Neuronal stem cell (in vitro differentiated cells): Measurements from ENCODE around the gene MPRIP.

ENCODE experiments used
- DNase-seq: peaks from one replicate; pipeline ENCODE4 v3.0.0-alpha.2; 2013; ENCODE audit warnings: low spot score
- H2AFZ ChIP-seq: one replicate; pipeline ENCODE4 v1.6.1; 2013; ENCODE audit warnings: mild to moderate bottlenecking, low read length, inconsistent platforms
- H2AK5ac ChIP-seq: 2 replicates; pipeline ENCODE4 v1.6.1; 2013; ENCODE audit warnings: low read depth, mild to moderate bottlenecking, inconsistent platforms, low read length, moderate library complexity, mixed read lengths
- H2BK120ac ChIP-seq: 2 replicates; pipeline ENCODE4 v1.6.1; 2013; ENCODE audit warnings: low read depth, mild to moderate bottlenecking, inconsistent platforms, low read length, moderate library complexity, mixed read lengths
- H2BK12ac ChIP-seq: one replicate; pipeline ENCODE4 v1.6.1; 2013; ENCODE audit warnings: low read length, inconsistent platforms
- H2BK15ac ChIP-seq: 2 replicates; pipeline ENCODE4 v1.6.1; 2013; ENCODE audit warnings: mild to moderate bottlenecking, low read length, inconsistent platforms, mixed read lengths
- H2BK5ac ChIP-seq: one replicate; pipeline ENCODE4 v1.6.1; 2013; ENCODE audit warnings: inconsistent platforms, mild to moderate bottlenecking, low read length, moderate library complexity
- H3K14ac ChIP-seq: one replicate; pipeline ENCODE4 v1.6.1; 2013; ENCODE audit warnings: low read length, inconsistent platforms
- H3K18ac ChIP-seq: 2 replicates; pipeline ENCODE4 v1.6.1; 2013; ENCODE audit warnings: low read length, inconsistent platforms
- H3K23ac ChIP-seq: 2 replicates; pipeline ENCODE4 v1.6.1; 2013; ENCODE audit warnings: low read depth, mild to moderate bottlenecking, mixed read lengths, low read length, inconsistent platforms; ENCODE audit not compliant: poor library complexity
- H3K27ac ChIP-seq: replicated peaks from 3 replicates; pipeline ENCODE4 v1.5.1; 2013; ENCODE audit warnings: low read length, inconsistent platforms
- H3K27me3 ChIP-seq, 3 experiments: 2 replicates each; pipeline ENCODE4 v1.6.1; 2013; ENCODE audit warnings: low read length in 3 of 3, mild to moderate bottlenecking in 2 of 3, inconsistent platforms in 1 of 3, low read depth in 1 of 3, mixed read lengths in 1 of 3, moderate library complexity in 1 of 3; ENCODE audit not compliant: control insufficient read depth in 3 of 3, insufficient read depth in 3 of 3
- H3K36me3 ChIP-seq, 2 donors: replicated peaks in 1 of 2; 2 replicates each; pipeline ENCODE4 v1.6.1; 2013; ENCODE audit warnings: low read length in 2 of 2; ENCODE audit not compliant: control insufficient read depth in 2 of 2, insufficient read depth in 2 of 2
- H3K4ac ChIP-seq: 2 replicates; pipeline ENCODE4 v1.6.1; 2013; ENCODE audit warnings: inconsistent platforms, mild to moderate bottlenecking, low read length, moderate library complexity
- H3K4me1 ChIP-seq, 2 donors: 1 replicate in 1 of 2; 2 replicates in 1 of 2; pipeline ENCODE4 v1.6.1; 2013; ENCODE audit warnings: low read length in 2 of 2, low read depth in 1 of 2; ENCODE audit not compliant: control insufficient read depth in 2 of 2, insufficient read depth in 1 of 2
- H3K4me2 ChIP-seq: one replicate; pipeline ENCODE4 v1.6.1; 2013; ENCODE audit warnings: mild to moderate bottlenecking, low read length, inconsistent platforms; ENCODE audit not compliant: insufficient read depth, poor library complexity, severe bottlenecking
- H3K4me3 ChIP-seq, 2 donors: 2 replicates each; pipeline ENCODE4 v1.5.1; 2013; ENCODE audit warnings: low read length in 2 of 2, mild to moderate bottlenecking in 2 of 2, inconsistent platforms in 1 of 2, moderate library complexity in 1 of 2
- H3K79me1 ChIP-seq: one replicate; pipeline ENCODE4 v1.6.1; 2013; ENCODE audit warnings: low read depth, mild to moderate bottlenecking, inconsistent platforms, low read length, moderate library complexity
- H3K9ac ChIP-seq: one replicate; pipeline ENCODE4 v1.6.1; 2013; ENCODE audit warnings: mild to moderate bottlenecking, low read depth, low read length, inconsistent platforms; ENCODE audit not compliant: poor library complexity
- H3K9me3 ChIP-seq, 2 donors: replicated peaks in 1 of 2; 2 replicates each; pipeline versions ENCODE3 to v1.6.1; 2013; ENCODE audit warnings: low read length in 2 of 2, mild to moderate bottlenecking in 2 of 2, inconsistent platforms in 1 of 2, low read depth in 1 of 2, mixed read lengths in 1 of 2, moderate library complexity in 1 of 2; ENCODE audit not compliant: control insufficient read depth in 2 of 2, insufficient read depth in 1 of 2
- H4K8ac ChIP-seq: one replicate; pipeline ENCODE4 v1.6.1; 2013; ENCODE audit warnings: low read depth, mild to moderate bottlenecking, inconsistent platforms, low read length, moderate library complexity
- H4K91ac ChIP-seq: one replicate; pipeline ENCODE4 v1.6.1; 2013; ENCODE audit warnings: low read length, low read depth, mild to moderate bottlenecking, inconsistent platforms; ENCODE audit not compliant: poor library complexity
- WGBS, 2 donors: extraction: QIAGEN DNeasy Blood & Tissue Kit; methylation state at CpG; one replicate each; pipeline ENCODE4 v1.1.7; 2013; ENCODE audit warnings: missing lambda C conversion rate in 2 of 2, mixed read lengths in 1 of 2; ENCODE audit not compliant: insufficient read length in 2 of 2, insufficient replicate concordance in 1 of 2; ENCODE audit errors: extremely low coverage in 2 of 2; 5-methylcytosine and 5-hydroxymethylcytosine counted together

Gene MPRIP

GRCh38 chr17:17149520-17150447 is 107.5 kb downstream of the MPRIP start:
- H3K4me2 ChIP-seq = no peak overlapping the region

DNA sequence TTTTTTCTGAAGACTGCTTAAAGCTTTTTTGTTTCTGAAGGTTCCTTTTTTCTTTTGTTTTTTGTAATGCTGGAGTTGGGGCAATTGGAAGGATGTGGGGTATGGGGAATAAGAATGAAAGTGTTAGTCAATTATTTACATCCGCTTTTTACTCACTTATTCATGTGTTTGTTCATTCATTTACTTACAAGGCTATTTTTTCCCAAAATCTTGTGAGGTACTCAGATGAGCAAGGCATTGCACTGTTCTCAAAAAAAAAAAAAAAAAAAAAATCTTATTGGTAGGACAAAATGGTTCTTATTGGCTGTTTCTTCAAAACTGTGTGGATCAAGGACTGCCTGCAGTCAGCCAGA is 108.2 kb downstream of the MPRIP start:
- Histone ChIP-seq H3K9me3 (no peaks in the 10 kb centered on the region), H4K8ac (no peak overlapping the region), H3K4me3 (no peak overlapping the region), H3K23ac (no peak overlapping the region), H4K91ac (no peak overlapping the region), H3K9ac (no peak overlapping the region), H3K18ac (no peak overlapping the region), H3K36me3 (peaks cover 35 to 95% of the 10 kb centered on the region in 2 donors), H3K4me2 (no peak overlapping the region), H3K27me3 (no peaks in the 10 kb centered on the region), H2BK5ac (no peak overlapping the region), H3K14ac (no peak overlapping the region), H3K27ac (no peak overlapping the region), H2AFZ (no peak overlapping the region), H2BK12ac (no peak overlapping the region), H3K4ac (no peak overlapping the region), H3K79me1 (no peaks in the 10 kb centered on the region), H2AK5ac (no peak overlapping the region), H3K4me1 (no peaks in the 10 kb centered on the region), H2BK15ac (no peak overlapping the region), H2BK120ac (no peak overlapping the region)
- WGBS, 2 donors = no CpG with 5 or more reads among the region's 1 CpG
- DNase-seq = no peak

More at GRCh38 chr17:17149520-17150447, 107.5 kb downstream of the MPRIP start:
- Histone ChIP-seq H2BK120ac (no peak overlapping the region), H3K27me3 (no peaks in the 10 kb centered on the region), H2BK12ac (no peak overlapping the region), H3K23ac (no peak overlapping the region), H3K79me1 (no peaks in the 10 kb centered on the region), H3K14ac (no peak overlapping the region), H2AFZ (no peak overlapping the region), H2BK15ac (no peak overlapping the region), H3K4me1 (no peaks in the 10 kb centered on the region), H4K91ac (no peak overlapping the region), H3K36me3 (peaks cover 35 to 95% of the 10 kb centered on the region in 2 donors), H2AK5ac (no peak overlapping the region), H3K4ac (no peak overlapping the region), H3K9ac (no peak overlapping the region), H3K27ac (no peak overlapping the region), H2BK5ac (no peak overlapping the region), H3K9me3 (no peaks in the 10 kb centered on the region), H4K8ac (no peak overlapping the region), H3K4me3 (no peak overlapping the region), H3K18ac (no peak overlapping the region)
- DNase-seq = no peak
- no CpG with 5 or more reads among the region's 9 CpGs for WGBS, 2 donors

DNA sequence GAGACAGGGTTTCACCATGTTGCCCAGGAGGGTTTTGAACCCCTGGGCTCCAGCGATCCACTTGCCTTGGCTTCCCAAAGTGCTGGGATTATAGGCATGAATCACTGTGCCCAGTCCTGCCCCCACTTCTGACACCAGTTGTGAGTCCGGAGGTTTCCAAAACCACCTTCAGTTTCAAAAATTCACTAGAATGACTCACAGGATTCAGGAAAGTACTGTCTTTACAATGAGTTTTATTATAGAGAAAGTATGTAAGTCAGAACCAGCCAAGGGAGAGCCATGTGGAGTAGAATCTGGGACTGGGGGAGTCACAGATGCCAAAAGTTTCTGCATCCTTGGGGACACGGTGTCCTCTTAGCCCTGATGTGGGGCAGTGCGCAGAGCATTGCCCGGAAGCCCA is 108.8 kb downstream of the MPRIP start:
- no peak for DNase-seq
- no CpG with 5 or more reads among the region's 5 CpGs for WGBS, 2 donors

GRCh38 chr17:17151541-17151940 is 109.3 kb downstream of the MPRIP start:
- Histone ChIP-seq H2BK5ac (no peak overlapping the region), H3K23ac (no peak overlapping the region), H4K8ac (no peak overlapping the region), H3K4me1 (peaks cover 0 to 2% of the 10 kb centered on the region in 2 donors), H3K27me3 (no peaks in the 10 kb centered on the region), H3K9ac (no peak overlapping the region), H2BK12ac (no peak overlapping the region), H3K36me3 (peaks cover 37 to 95% of the 10 kb centered on the region in 2 donors), H2BK120ac (no peak overlapping the region), H4K91ac (no peak overlapping the region), H3K9me3 (no peaks in the 10 kb centered on the region), H2AFZ (no peak overlapping the region), H3K18ac (no peak overlapping the region), H3K27ac (no peak overlapping the region), H3K4ac (no peak overlapping the region), H2BK15ac (no peak overlapping the region), H2AK5ac (no peak overlapping the region), H3K4me3 (no peak overlapping the region), H3K14ac (no peak overlapping the region), H3K4me2 (no peak overlapping the region), H3K79me1 (no peaks in the 10 kb centered on the region)
- no CpG with 5 or more reads among the region's 3 CpGs for WGBS, 2 donors
- DNase-seq = no peak

More for the DNA sequence above, 108.8 kb downstream of the MPRIP start:
- Histone ChIP-seq H2BK12ac (no peak overlapping the region), H2BK5ac (no peak overlapping the region), H2BK15ac (no peak overlapping the region), H3K4me2 (no peak overlapping the region), H3K4me1 (peaks cover 0 to 2% of the 10 kb centered on the region in 2 donors), H3K9me3 (no peaks in the 10 kb centered on the region), H3K9ac (no peak overlapping the region), H2BK120ac (no peak overlapping the region), H4K91ac (no peak overlapping the region), H2AFZ (no peak overlapping the region), H3K79me1 (no peaks in the 10 kb centered on the region), H3K27me3 (no peaks in the 10 kb centered on the region), H3K18ac (no peak overlapping the region), H3K36me3 (peaks cover 40 to 95% of the 10 kb centered on the region in 2 donors), H3K27ac (no peak overlapping the region), H3K23ac (no peak overlapping the region), H2AK5ac (no peak overlapping the region), H3K4ac (no peak overlapping the region), H4K8ac (no peak overlapping the region), H3K14ac (no peak overlapping the region), H3K4me3 (no peak overlapping the region)
